C4-2B (cell line): ENCODE results near the gene SPAG17.

ENCODE experiments used
- ZFX ChIP-seq: fragments of 450-650 bp; IDR thresholded peaks from 2 replicates; pipeline ENCODE4 v1.6.1; 2017
- TF ChIP-seq, protein P1 (sequence below): fragments of 450-650 bp; conservative IDR thresholded peaks from 2 replicates; pipeline ENCODE4 v1.5.1; 2017; ENCODE audit warnings: mild to moderate bottlenecking

DNA sequence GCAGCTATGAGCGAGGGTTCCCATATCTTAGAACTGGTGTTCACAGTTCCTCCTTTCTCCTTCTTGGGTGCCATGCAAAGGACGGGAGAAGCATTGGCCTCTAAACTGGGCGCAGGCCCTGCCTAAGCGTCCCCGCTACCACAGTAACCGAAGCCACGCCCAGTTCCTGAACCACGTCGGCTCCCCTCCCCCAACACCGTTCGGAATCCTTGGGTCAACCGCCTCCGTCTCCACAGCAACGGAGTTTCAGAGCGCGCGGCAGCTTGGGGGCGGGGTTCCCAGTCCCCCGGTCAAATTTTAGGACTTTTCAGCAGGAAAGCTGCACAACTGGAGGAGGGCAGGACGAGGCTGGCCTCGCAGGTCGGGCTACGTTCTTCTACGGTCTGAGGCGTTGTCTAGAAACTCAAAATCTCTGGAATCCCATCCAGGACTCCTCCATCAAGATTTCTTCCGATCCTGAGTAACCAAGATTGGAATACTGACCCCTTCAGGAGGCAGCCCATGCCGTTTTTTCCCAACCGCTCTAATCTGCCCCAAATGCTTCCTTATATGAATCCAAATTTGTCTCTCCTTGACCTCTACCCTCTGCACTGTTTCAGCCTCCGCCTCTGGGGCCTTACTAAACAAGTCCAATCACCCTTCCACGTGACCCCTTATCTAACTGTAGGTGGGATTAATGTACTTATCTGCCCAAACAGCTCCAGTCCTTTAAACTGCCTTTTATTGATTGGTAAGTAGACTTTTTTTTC lies at the start of gene SPAG17:
- TF ChIP-seq, protein P1, sequence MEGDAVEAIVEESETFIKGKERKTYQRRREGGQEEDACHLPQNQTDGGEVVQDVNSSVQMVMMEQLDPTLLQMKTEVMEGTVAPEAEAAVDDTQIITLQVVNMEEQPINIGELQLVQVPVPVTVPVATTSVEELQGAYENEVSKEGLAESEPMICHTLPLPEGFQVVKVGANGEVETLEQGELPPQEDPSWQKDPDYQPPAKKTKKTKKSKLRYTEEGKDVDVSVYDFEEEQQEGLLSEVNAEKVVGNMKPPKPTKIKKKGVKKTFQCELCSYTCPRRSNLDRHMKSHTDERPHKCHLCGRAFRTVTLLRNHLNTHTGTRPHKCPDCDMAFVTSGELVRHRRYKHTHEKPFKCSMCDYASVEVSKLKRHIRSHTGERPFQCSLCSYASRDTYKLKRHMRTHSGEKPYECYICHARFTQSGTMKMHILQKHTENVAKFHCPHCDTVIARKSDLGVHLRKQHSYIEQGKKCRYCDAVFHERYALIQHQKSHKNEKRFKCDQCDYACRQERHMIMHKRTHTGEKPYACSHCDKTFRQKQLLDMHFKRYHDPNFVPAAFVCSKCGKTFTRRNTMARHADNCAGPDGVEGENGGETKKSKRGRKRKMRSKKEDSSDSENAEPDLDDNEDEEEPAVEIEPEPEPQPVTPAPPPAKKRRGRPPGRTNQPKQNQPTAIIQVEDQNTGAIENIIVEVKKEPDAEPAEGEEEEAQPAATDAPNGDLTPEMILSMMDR, result no peak
- no peak for TF ChIP-seq ZFX
